ENCODE measurements around the gene SENP8. TPM values are rescaled to one million over a fixed set of nuclear protein-coding genes. Genes with fewer than 3 reads are reported as not detected.

Gene SENP8
- total RNA-seq, 2 donors from 2014 or later, result 0.31 to 0.42 TPM

DNA sequence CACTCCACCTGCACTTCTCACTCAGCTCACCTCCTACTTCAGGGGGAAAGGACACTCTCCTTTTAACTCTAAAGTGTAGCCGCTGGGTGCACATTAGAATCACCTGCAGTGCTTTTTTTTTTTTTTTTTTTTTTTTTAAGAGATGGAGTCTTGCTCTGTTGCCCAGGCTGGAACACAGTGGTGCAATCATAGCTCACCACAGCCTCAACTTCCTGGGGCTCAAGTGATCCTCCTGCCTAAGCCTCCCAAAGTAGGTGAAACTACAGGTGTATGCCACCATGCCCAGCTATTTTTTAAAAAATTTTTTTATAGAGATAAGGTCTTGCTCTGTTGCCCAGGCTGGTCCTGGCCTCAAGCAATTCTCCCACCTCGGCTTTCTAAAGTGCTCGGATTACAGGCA is 58.5 kb downstream of the SENP8 start:
- H3K27me3 Mint-ChIP-seq, result peaks cover 41% of the 10 kb centered on the region
- H3K4me1 Mint-ChIP-seq, result peaks cover 13% of the 10 kb centered on the region
- no peak overlapping the region for H3K27ac Mint-ChIP-seq
- H3K4me3 Mint-ChIP-seq, result no peak overlapping the region
- DNase-seq (no peak), ATAC-seq (no peak)
- H3K9me3 ChIP-seq (ENCODE audit: control insufficient read depth, low read length, poor library complexity, severe bottlenecking), result no peaks in the 10 kb centered on the region
- H3K36me3 Mint-ChIP-seq (ENCODE audit: low read depth), result peaks cover 9% of the 10 kb centered on the region

DNA sequence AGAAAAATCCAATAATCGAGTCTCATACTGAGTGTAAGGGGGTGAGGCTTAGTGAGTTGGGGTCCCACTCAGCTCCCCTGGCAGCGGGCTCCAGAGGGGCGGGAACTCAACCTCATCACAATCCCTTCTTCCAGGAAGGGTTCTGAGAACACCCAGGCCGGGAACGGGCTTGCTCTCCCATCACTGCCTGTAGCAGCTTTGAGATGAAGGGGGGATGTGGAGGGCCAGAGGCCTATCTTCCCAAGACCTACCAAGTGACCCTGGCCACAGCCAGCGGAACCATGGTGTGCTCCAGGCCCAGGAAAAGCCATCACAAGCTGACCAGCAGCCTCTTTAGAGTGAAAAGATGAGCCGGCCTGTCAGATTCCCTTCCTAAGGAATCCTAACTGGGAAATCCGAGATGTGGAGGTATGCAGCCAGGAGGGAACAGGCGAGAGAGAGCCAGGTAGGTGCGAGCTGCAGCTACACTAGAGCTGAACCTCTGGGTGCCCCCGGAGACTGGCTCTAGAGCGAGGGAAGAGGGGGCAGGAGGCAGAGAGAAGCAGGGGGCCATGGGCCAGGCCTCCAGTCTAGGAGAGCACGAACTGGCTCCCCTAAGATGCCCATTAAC is 60.9 kb downstream of the SENP8 start:
- Mint-ChIP-seq H3K27me3 (peaks cover 53% of the 10 kb centered on the region), H3K4me3 (no peak overlapping the region), H3K27ac (no peak overlapping the region), H3K36me3 (ENCODE audit: low read depth) (peaks cover 9% of the 10 kb centered on the region), H3K4me1 (peaks cover 13% of the 10 kb centered on the region)
- no peaks in the 10 kb centered on the region for H3K9me3 ChIP-seq (ENCODE audit: control insufficient read depth, low read length, poor library complexity, severe bottlenecking)
- ATAC-seq (no peak), DNase-seq (no peak)

DNA sequence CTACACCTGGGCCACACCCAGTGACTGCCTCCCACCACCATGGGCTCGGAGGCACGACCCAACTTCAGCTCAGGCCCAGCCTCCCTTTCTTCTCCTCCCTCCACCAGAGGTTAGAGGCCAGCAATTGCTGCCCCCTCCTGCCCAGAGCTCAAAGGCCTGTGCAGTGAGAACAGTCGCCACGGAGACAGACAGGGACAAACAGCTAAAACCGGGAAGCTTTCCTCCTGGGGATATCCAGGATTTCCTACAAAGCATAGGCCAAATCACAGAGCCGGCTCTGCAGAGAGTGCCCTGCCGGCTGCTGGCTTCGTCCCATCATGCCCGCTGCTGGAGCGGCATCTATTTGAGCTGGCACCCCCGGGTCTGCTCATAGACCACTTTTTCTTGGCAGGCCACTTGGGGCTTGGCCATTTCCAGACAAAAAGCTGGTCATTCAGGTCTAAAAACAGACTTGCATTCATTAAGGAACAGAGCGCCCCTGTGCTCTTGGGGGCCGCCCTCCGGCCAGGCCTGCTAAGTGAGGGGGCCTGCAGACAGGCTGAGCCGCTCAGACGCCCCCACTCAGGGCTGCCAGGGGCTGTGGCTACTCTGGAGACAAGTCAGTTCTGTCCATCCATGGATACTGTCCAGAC is 61.9 kb downstream of the SENP8 start:
- no peaks in the 10 kb centered on the region for H3K9me3 ChIP-seq (ENCODE audit: control insufficient read depth, low read length, poor library complexity, severe bottlenecking)
- Mint-ChIP-seq H3K27ac (no peak overlapping the region), H3K4me1 (peaks cover 10% of the 10 kb centered on the region), H3K27me3 (peaks cover 43% of the 10 kb centered on the region), H3K36me3 (ENCODE audit: low read depth) (peaks cover 9% of the 10 kb centered on the region), H3K4me3 (no peak overlapping the region)
- no peak for ATAC-seq
- no peak for DNase-seq

DNA sequence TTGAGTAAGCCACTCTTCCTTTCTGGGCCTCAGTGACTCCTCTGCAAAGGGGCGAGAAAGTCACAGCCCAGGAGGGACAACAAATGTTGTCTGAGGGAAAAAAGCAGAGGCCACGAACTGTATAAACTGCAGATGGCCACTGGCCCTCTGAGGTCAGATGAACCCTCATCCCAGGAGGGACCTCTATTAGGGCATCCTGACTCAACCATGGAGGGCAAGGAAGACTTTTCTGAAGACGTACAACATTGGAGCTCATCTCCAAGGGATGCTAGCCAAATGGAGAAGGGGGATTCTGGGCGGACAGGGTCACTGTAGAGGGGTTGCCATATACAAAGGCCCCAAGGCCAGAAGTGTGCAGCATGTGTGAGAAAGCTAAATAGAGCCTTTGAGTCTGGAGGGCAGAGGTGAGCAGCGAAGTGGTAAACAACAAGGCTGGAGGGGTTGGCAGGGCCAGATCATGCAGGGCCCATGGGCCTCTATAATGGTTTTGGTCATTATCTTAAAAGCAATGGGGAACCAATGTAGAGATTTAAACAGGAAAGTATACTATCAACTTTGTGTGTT is 62.6 kb downstream of the SENP8 start:
- H3K27ac Mint-ChIP-seq, result no peak overlapping the region

DNA sequence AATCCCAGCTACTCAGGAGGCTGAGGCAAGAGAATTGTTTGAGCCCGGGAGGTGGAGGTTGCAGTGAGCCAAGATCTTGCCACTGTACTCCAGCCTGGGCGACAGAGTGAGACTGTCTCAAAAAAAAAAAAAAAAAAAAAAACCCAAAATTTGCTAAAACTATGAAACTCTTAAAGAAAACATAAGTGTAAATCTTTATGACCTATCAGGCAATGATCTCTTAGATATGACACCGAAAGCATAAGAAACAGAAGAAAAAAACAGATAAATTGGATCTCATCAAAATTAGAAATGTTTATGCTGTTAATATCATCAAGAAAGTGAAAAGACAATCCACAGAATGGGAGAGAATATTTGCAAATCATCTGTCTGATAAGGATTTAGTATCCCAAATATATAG is 64.0 kb downstream of the SENP8 start:
- H3K27me3 Mint-ChIP-seq, result peaks cover 43% of the 10 kb centered on the region
- H3K9me3 ChIP-seq (ENCODE audit: control insufficient read depth, low read length, poor library complexity, severe bottlenecking), result no peaks in the 10 kb centered on the region
- ATAC-seq (no peak), DNase-seq (no peak)
- H3K27ac Mint-ChIP-seq, result no peak overlapping the region
- no peak overlapping the region for H3K4me3 Mint-ChIP-seq
- peaks cover 11% of the 10 kb centered on the region for H3K36me3 Mint-ChIP-seq (ENCODE audit: low read depth)
- peaks cover 6% of the 10 kb centered on the region for H3K4me1 Mint-ChIP-seq

More for the DNA sequence above, 62.6 kb downstream of the SENP8 start:
- peaks cover 6% of the 10 kb centered on the region for H3K4me1 Mint-ChIP-seq
- ATAC-seq (no peak), DNase-seq (no peak)
- H3K36me3 Mint-ChIP-seq (ENCODE audit: low read depth), result peaks cover 11% of the 10 kb centered on the region
- no peaks in the 10 kb centered on the region for H3K9me3 ChIP-seq (ENCODE audit: control insufficient read depth, low read length, poor library complexity, severe bottlenecking)
- no peak overlapping the region for H3K4me3 Mint-ChIP-seq
- peaks cover 43% of the 10 kb centered on the region for H3K27me3 Mint-ChIP-seq

- ATAC-seq (no peak), DNase-seq (no peak)
- H3K36me3 Mint-ChIP-seq (ENCODE audit: low read depth), result peaks cover 11% of the 10 kb centered on the region
Observed at GRCh38 chr15:72182673-72183072, 64.5 kb downstream of the SENP8 start.

DNA sequence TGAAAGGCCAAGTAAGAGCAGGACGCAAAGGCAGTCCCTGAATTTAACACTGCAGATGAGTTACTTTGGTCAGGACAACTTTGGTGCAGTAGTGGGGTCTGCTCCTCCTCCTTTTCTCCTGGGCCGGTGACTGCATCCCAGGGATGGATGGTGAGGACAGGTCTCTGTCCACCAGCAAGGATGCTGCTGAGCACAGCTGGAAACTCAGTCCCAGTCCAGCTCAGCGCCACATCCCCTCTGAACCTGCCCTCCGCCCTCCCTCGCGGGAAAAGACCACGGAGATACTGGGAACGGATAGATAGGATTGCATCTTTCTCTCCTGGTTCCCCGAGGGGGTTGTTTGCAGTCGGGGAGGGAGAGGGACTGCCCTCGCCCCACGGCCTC is 65.6 kb downstream of the SENP8 start:
- Mint-ChIP-seq H3K27ac (no peak overlapping the region), H3K4me1 (peaks cover 6% of the 10 kb centered on the region), H3K4me3 (no peak overlapping the region), H3K27me3 (peaks cover 43% of the 10 kb centered on the region), H3K36me3 (ENCODE audit: low read depth) (peaks cover 11% of the 10 kb centered on the region)
- H3K9me3 ChIP-seq (ENCODE audit: control insufficient read depth, low read length, poor library complexity, severe bottlenecking), result no peaks in the 10 kb centered on the region
- no peak for DNase-seq
- ATAC-seq, result no peak

More at GRCh38 chr15:72182673-72183072, 64.5 kb downstream of the SENP8 start:
- H3K9me3 ChIP-seq (ENCODE audit: control insufficient read depth, low read length, poor library complexity, severe bottlenecking), result no peaks in the 10 kb centered on the region
- Mint-ChIP-seq H3K27me3 (peaks cover 43% of the 10 kb centered on the region), H3K4me3 (no peak overlapping the region), H3K4me1 (peaks cover 6% of the 10 kb centered on the region), H3K27ac (no peak overlapping the region)

DNA sequence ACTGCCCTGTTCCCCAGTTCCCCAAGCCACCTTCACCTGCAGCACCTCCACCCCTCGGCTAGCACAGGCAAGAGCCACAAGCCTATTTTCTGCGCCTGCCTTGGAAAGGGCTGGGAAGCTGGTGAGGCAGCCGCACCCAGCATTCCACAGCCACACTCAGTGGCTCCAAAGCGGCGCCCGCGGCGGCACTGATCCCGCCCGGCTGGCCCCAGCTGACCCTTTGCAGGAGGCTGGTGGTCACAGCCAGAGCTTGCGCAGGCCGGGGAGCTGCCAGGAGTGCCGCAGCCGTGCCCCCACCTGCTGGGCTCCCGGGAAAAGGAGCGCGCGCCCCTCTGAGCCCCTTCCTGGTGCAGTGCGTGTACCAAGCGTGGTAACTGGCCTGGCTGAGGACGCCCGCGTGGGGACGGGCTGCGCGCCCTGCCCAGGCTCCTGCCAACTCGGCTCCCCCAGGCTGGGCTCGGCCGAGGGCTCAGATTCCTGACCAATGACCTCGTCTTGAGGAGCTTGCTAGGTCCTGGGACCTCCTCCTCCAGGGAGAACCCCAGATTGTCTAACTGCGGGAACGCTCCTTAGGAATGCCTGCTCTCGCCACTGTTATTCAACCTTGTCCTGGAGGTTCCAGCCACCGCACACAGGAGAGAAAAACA is 66.1 kb downstream of the SENP8 start:
- Mint-ChIP-seq H3K4me1 (peaks cover 6% of the 10 kb centered on the region), H3K27me3 (peaks cover 41% of the 10 kb centered on the region), H3K27ac (no peak overlapping the region), H3K36me3 (ENCODE audit: low read depth) (peaks cover 11% of the 10 kb centered on the region), H3K4me3 (no peak overlapping the region)
- ATAC-seq (no peak), DNase-seq (no peak)
- H3K9me3 ChIP-seq (ENCODE audit: control insufficient read depth, low read length, poor library complexity, severe bottlenecking), result no peaks in the 10 kb centered on the region

GRCh38 chr15:72189250-72189902 is 71.2 kb downstream of the SENP8 start:
- Mint-ChIP-seq H3K27ac (no peak overlapping the region), H3K36me3 (ENCODE audit: low read depth) (peaks cover 2% of the 10 kb centered on the region), H3K27me3 (peaks cover 22% of the 10 kb centered on the region), H3K4me1 (no peaks in the 10 kb centered on the region), H3K4me3 (no peak overlapping the region)
- ATAC-seq (no peak), DNase-seq (no peak)
- H3K9me3 ChIP-seq (ENCODE audit: control insufficient read depth, low read length, poor library complexity, severe bottlenecking), result no peaks in the 10 kb centered on the region

DNA sequence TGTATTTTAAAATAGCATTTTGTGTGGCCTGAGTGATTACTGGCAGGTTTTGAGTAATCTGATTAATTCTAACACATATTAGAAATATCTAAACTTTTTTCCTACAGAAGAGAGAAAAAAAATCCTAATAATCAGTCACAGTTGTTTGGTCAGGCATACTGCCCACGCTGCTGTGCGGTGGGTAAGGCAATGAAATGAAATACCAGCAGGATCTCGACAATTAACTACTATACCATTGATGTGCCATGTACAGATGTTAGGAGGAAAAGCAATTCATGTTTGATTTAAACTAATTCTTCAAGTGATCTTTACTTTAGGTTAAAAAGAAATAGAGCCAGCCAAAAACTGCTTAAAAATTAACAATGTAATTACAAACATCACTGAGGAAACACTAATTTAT is 74.2 kb downstream of the SENP8 start:
- DNase-seq, result no peak
- no peak overlapping the region for H3K27ac Mint-ChIP-seq

More for the DNA sequence above, 74.2 kb downstream of the SENP8 start:
- H3K9me3 ChIP-seq (ENCODE audit: control insufficient read depth, low read length, poor library complexity, severe bottlenecking), result no peaks in the 10 kb centered on the region
- no peak for ATAC-seq
- H3K4me3 Mint-ChIP-seq, result no peak overlapping the region
- no peaks in the 10 kb centered on the region for H3K36me3 Mint-ChIP-seq (ENCODE audit: low read depth)
- peaks cover 2% of the 10 kb centered on the region for H3K4me1 Mint-ChIP-seq
- peaks cover 15% of the 10 kb centered on the region for H3K27me3 Mint-ChIP-seq

Other genes starting within 250 kb of the SENP8 start
- gene MYO9A, start 253 bp upstream of the SENP8 start, total RNA-seq, result 10 to 100 TPM; 27.1 to 30.5 TPM
- gene GRAMD2A, start 79.4 kb downstream of the SENP8 start, total RNA-seq, result not detected
- 100 to 1,000 TPM; 343 to 428 TPM for gene PKM, start 112.8 kb downstream of the SENP8 start, total RNA-seq
- gene PARP6, start 154.2 kb downstream of the SENP8 start, total RNA-seq, result 100 to 1,000 TPM; 109 to 112 TPM
- 1 to 10 TPM; 1.4 to 1.9 TPM for gene CELF6, start 201.8 kb downstream of the SENP8 start, total RNA-seq

Measured in T-helper 17 cell (primary cell).